MM.1S (cell line): Measurements from ENCODE around the gene TTLL11.

Experiments
- DNase-seq: peaks from one replicate; pipeline ENCODE4 v3.0.0-alpha.2; 2015
- H2AFZ ChIP-seq: fragments of 300-600 bp; sonication (generic); 2 replicates; pipeline ENCODE4 v1.6.0; 2016; ENCODE audit warnings: antibody characterized with exemption, low read length
- H3F3A ChIP-seq: fragments of 300-600 bp; sonication (generic); 2 replicates; pipeline ENCODE4 v1.6.1; 2016; ENCODE audit warnings: mild to moderate bottlenecking, antibody characterized with exemption, low read length, moderate library complexity, mixed read lengths; ENCODE audit not compliant: insufficient read depth
- H3K27ac ChIP-seq: fragments of 300-600 bp; sonication (generic); 2 replicates; pipeline ENCODE4 v1.5.1; 2016; ENCODE audit warnings: mild to moderate bottlenecking, low read length
- H3K27me3 ChIP-seq: fragments of 300-600 bp; sonication (generic); replicated peaks from 2 replicates; pipeline ENCODE4 v1.6.0; 2016; ENCODE audit warnings: low read length; ENCODE audit not compliant: insufficient read depth
- H3K36me3 ChIP-seq: fragments of 300-600 bp; sonication (generic); replicated peaks from 2 replicates; pipeline ENCODE4 v1.6.1; 2016; ENCODE audit warnings: mild to moderate bottlenecking, low read length, mixed read lengths; ENCODE audit not compliant: insufficient read depth
- H3K4me1 ChIP-seq: fragments of 300-600 bp; sonication (generic); 2 replicates; pipeline ENCODE4 v1.6.1; 2016; ENCODE audit warnings: low read length, mixed read lengths
- H3K4me2 ChIP-seq: fragments of 300-600 bp; sonication (generic); 2 replicates; pipeline ENCODE4 v1.6.0; 2016; ENCODE audit warnings: low read depth, low read length
- H3K4me3 ChIP-seq: fragments of 300-600 bp; sonication (generic); 2 replicates; pipeline ENCODE4 v1.5.1; 2016; ENCODE audit warnings: low read length, mixed read lengths
- H3K79me2 ChIP-seq: fragments of 300-600 bp; sonication (generic); 2 replicates; pipeline ENCODE4 v1.6.1; 2016; ENCODE audit warnings: mixed run types, low read length, mixed read lengths
- H3K9ac ChIP-seq: fragments of 300-600 bp; sonication (generic); 2 replicates; pipeline ENCODE4 v1.6.1; 2016; ENCODE audit warnings: low read length, mixed read lengths
- H3K9me2 ChIP-seq: fragments of 300-600 bp; sonication (generic); replicated peaks from 2 replicates; pipeline ENCODE4 v1.6.1; 2016; ENCODE audit warnings: mild to moderate bottlenecking, low read length, mixed read lengths; ENCODE audit not compliant: insufficient read depth
- H3K9me3 ChIP-seq: fragments of 300-600 bp; sonication (generic); replicated peaks from 2 replicates; pipeline ENCODE4 v1.6.1; 2016; ENCODE audit warnings: mild to moderate bottlenecking, low read length, mixed read lengths; ENCODE audit not compliant: insufficient read depth
- H4K20me1 ChIP-seq: fragments of 300-600 bp; sonication (generic); 2 replicates; pipeline ENCODE4 v1.6.1; 2016; ENCODE audit warnings: mild to moderate bottlenecking, low read length, moderate library complexity, mixed read lengths; ENCODE audit not compliant: insufficient read depth
- CTCF ChIP-seq: fragments of 300-600 bp; sonication (generic); IDR thresholded peaks from 2 replicates; pipeline ENCODE4 v1.5.1; 2016; ENCODE audit warnings: antibody characterized with exemption, low read length, mixed read lengths
- EZH2 ChIP-seq: fragments of 300-600 bp; sonication (generic); optimal IDR thresholded peaks from 2 replicates; pipeline ENCODE3; 2017; ENCODE audit warnings: low read depth, mild to moderate bottlenecking, antibody characterized with exemption, low read length, mixed read lengths
- EZH2phosphoT487 ChIP-seq: fragments of 300-600 bp; sonication (generic); IDR thresholded peaks from 2 replicates; pipeline ENCODE4 v1.6.1; 2018; ENCODE audit warnings: antibody characterized with exemption, low read length

The TTLL11 gene

GRCh38 chr9:121880343-121880898, 212.7 kb downstream of the TTLL11 start:
- Histone ChIP-seq H3K9me3 (no peaks in the 10 kb centered on the region), H3K9me2 (no peaks in the 10 kb centered on the region), H3K4me3 (no peak overlapping the region), H3K4me2 (no peak overlapping the region), H3K79me2 (no peaks in the 10 kb centered on the region), H3K36me3 (no peaks in the 10 kb centered on the region), H2AFZ (no peak overlapping the region), H3K9ac (no peak overlapping the region), H3F3A (no peaks in the 10 kb centered on the region), H3K27me3 (no peaks in the 10 kb centered on the region), H3K27ac (no peak overlapping the region), H4K20me1 (no peaks in the 10 kb centered on the region), H3K4me1 (no peaks in the 10 kb centered on the region)
- DNase-seq = no peak
- TF ChIP-seq CTCF (no peak), EZH2phosphoT487 (no peak), EZH2 (no peak)

- Histone ChIP-seq H3K9me3 (no peaks in the 10 kb centered on the region), H4K20me1 (no peaks in the 10 kb centered on the region), H3F3A (no peaks in the 10 kb centered on the region), H3K4me3 (no peak overlapping the region), H3K9me2 (no peaks in the 10 kb centered on the region), H3K9ac (no peak overlapping the region), H3K79me2 (no peaks in the 10 kb centered on the region), H3K4me1 (no peaks in the 10 kb centered on the region), H3K27ac (no peak overlapping the region), H2AFZ (no peak overlapping the region), H3K36me3 (no peaks in the 10 kb centered on the region), H3K4me2 (no peak overlapping the region), H3K27me3 (no peaks in the 10 kb centered on the region)
- TF ChIP-seq EZH2phosphoT487 (no peak), EZH2 (no peak), CTCF (no peak)
- DNase-seq = no peak
These were observed 214.8 kb downstream of the TTLL11 start for GRCh38 chr9:121878271-121878822.

GRCh38 chr9:121876658-121877271, 216.3 kb downstream of the TTLL11 start:
- Histone ChIP-seq H3K4me1 (no peaks in the 10 kb centered on the region), H3K27ac (no peak overlapping the region), H2AFZ (no peak overlapping the region), H3K79me2 (no peaks in the 10 kb centered on the region), H3K9me2 (no peaks in the 10 kb centered on the region), H3K9ac (no peak overlapping the region), H3F3A (no peaks in the 10 kb centered on the region), H3K4me3 (no peak overlapping the region), H3K9me3 (no peaks in the 10 kb centered on the region), H3K27me3 (no peaks in the 10 kb centered on the region), H3K36me3 (no peaks in the 10 kb centered on the region), H4K20me1 (no peaks in the 10 kb centered on the region), H3K4me2 (no peak overlapping the region)
- no peak for DNase-seq
- TF ChIP-seq EZH2 (no peak), EZH2phosphoT487 (no peak), CTCF (no peak)
